Sciatic nerve (tissue), 2 donors: ENCODE results near the gene MAP7D3. TPM values are rescaled to one million over a fixed set of nuclear protein-coding genes. Genes with fewer than 3 reads are reported as not detected.

Source experiments
- ATAC-seq: fragments of 200-7000 bp; cut with Tn5 transposase; one replicate; pipeline ENCODE4 v1.9.1; 2020; ENCODE audit warnings: mild to moderate bottlenecking, moderate library complexity
- DNase-seq: peaks from one replicate; pipeline ENCODE4 v3.0.0-alpha.2; 2020; ENCODE audit warnings: low spot score
- intact Hi-C: fragments of 100-400 bp; cut with DNase I; formaldehyde crosslinking; loops from one replicate; pipeline ENCODE4 v1.14.2; 2022
- total RNA-seq: library from RNA; stranded (reverse); fragmentation: NEBNext Ultra II Directional; extraction: Animal tissue kit (Norgen Biotek cat#: 25700); gene quantifications from one replicate; pipeline ENCODE4 v1.2.1, GENCODE V29; 2021
- donor health status: DM: no; HTN: no; CAD: no.
- donor health status: DM: no; HTN: no; CAD: no.

MAP7D3 gene
- total RNA-seq, 1 donor from 2014 or later = 17.2 TPM

DNA sequence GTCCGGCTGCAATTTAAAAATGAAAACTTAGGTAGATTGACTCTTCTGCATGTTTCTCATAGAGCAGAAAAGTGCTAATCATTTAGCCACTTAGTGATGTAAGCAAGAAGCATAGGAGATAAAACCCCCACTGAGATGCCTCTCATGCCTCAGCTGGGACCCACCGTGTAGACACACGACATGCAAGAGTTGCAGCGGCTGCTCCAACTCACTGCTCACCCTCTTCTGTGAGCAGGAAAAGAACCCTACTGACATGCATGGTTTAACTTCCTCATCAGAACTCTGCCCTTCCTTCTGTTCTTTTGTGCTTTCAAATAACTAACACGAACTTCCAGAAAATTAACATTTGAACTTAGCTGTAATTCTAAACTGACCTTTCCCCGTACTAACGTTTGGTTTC, 41.0 kb downstream of the MAP7D3 start:
- no peak for ATAC-seq
- intact Hi-C loops = no loop called here

DNA sequence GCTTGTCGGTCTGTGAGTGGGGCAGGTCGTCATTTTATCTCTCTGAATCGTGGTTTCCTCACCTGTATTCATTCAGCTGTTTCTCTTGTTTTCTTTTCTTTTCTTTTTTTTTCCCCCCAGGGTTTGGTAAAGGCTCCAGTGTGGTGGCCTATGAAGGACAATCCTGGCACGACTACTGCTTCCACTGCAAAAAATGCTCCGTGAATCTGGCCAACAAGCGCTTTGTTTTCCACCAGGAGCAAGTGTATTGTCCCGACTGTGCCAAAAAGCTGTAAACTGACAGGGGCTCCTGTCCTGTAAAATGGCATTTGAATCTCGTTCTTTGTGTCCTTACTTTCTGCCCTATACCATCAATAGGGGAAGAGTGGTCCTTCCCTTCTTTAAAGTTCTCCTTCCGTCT, 41.4 kb downstream of the MAP7D3 start:
- no peak for ATAC-seq
- intact Hi-C loops = no loop called here
- DNase-seq = no peak

More for the DNA sequence above, 41.0 kb downstream of the MAP7D3 start:
- DNase-seq = no peak

DNA sequence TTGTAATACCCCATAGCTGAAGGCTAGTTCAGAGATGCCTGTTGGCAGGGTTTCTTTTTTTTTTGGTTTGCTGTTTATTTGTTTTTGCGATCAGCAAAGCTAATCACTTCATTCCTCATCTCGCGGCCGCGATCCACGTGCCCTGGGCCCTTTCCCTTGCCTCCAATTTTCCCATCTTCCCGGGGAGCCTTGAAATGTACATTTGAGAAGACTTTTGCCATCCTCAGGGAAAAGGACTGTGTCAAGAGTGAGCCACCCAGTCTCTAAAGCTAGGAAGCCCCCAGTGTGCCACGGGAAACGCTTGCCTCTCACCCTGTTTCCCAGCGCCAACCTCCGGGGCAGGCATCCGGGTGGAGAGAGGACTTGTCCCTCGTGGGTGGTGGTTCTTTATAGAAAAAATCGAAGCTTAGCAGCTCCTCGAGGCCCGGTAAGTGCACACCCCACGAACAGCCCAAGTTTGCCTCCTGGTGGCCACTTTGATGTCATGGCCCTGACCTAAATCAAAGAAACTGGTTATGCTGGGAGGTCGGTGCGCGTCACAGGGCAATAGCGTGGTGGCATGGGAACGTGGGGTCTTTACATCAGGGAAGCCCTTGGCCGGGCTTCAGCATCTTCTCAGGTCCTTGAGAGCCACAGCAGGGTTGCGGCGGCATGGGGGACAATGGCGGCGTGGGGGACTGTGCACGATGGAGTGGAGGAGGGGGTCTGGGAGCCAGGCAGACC, 42.0 kb downstream of the MAP7D3 start:
- DNase-seq (peak; percentile 77), ATAC-seq (peak; percentile 65)
- intact Hi-C loops = no loop called here

GRCh38 chrX:136207546-136207945, 43.7 kb downstream of the MAP7D3 start:
- ATAC-seq (no peak), DNase-seq (no peak)
- intact Hi-C loops = no loop called here

DNA sequence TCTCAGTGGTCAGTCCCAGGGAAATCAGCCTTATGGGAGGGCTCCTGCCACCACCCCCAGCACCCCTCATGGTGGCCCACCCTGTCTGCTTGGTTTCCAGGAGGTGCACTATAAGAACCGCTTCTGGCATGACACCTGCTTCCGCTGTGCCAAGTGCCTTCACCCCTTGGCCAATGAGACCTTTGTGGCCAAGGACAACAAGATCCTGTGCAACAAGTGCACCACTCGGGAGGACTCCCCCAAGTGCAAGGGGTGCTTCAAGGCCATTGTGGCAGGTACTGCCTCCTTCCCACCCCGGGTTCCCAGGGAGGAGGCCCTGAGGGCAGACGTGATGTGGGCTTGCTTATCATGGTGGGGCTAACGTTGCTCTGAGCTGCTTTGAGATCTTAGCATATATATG, 44.3 kb downstream of the MAP7D3 start:
- no peak for ATAC-seq
- no peak for DNase-seq
- intact Hi-C loops = no loop called here

DNA sequence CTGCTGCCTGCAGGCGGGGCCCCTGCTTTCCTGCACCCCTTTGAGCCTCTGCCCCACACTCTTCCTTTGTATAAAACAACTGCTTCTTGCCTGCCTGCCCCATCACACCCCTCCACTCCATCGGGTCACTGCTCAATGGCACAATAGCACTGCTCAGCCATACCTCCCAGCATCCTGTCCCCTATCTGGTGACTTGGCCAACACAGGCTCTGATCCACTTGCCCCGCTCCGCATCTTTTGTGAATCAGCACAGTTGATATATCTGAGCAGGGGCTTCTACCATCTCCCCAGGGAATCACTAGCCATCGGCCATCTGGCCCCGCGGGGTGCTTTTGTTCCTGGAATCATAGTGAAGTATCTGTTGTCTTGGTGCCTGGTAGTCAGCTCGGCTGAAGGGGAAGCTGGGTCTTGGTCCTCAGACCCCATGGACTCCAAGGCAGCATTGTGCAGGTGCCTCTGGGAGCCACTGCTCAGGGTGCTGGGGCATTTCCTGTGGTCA, 45.3 kb downstream of the MAP7D3 start:
- intact Hi-C loops = no loop called here

GRCh38 chrX:136204571-136204970, 46.6 kb downstream of the MAP7D3 start:
- peak; percentile 70 for ATAC-seq
- no peak for DNase-seq
- intact Hi-C loops = no loop called here

More for the DNA sequence above, 45.3 kb downstream of the MAP7D3 start:
- DNase-seq (no peak), ATAC-seq (no peak)

- DNase-seq = no peak
- no peak for ATAC-seq
- intact Hi-C loops = no loop called here
Observed at GRCh38 chrX:136203951-136204350, 47.2 kb downstream of the MAP7D3 start.

DNA sequence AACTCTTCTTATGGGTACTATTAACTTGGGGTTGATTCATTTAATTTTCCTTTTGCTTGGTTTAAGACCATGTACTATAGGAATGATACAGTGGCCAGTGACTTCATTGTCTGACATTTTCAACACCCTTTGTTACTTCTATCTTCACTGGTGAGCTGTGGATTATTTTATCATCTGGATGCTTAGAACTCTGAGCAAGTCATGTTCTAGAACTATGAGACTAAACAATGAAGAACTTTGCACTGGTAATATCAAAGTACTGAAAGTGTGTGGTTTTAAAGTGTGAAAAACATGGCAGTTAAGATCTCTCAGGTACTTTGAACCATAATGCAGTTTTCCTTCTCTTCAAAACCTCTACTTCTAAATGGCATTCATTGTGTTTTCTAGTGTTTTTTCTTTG, 47.8 kb downstream of the MAP7D3 start:
- intact Hi-C loops = no loop called here
- ATAC-seq = no peak
- DNase-seq = no peak

GRCh38 chrX:136202889-136203288, 48.3 kb downstream of the MAP7D3 start:
- peak; percentile 55 for ATAC-seq
- intact Hi-C loops = no loop called here
- DNase-seq = no peak

DNA sequence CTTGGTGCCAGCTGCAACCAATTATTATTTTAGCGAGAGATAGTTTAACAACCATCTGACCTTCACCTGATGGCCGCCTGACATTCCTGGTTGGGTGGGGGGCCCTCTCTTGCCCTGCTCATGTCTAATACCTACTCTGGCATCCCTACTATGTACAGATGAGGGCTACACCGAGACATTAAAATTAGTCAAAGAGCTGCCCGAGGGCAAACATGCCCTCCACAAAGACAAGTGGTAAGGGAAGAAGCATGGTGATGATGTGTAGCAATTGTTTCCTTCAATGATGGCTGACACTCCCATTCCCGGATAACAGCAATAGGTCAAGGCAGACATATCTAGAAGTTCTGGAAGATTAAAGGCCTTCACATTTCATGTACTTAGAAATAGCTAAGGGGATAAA, 49.6 kb downstream of the MAP7D3 start:
- DNase-seq (no peak), ATAC-seq (no peak)
- intact Hi-C loops = no loop called here

DNA sequence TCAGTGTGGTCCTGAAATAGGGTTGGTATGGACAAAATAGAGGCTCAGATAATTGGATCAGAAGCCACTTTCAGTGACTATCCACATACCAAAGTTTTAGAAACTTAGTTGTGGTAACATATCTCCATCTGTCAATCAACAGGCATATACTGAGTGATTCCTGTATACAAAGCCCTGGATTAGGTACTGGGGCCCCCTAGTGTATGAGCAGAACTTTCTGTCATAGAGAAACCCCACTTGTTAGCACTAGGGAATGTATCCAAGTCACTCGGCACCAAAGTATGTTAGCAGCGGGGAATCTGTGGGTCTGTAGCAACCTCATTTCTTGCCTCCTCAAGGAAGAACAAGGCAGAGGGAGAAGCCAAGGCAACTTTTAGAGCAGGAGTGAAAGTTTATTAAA, 50.7 kb downstream of the MAP7D3 start:
- DNase-seq (no peak), ATAC-seq (no peak)
- intact Hi-C loops = no loop called here

- intact Hi-C loops = no loop called here
- DNase-seq (no peak), ATAC-seq (peak; percentile 50)
Observed at GRCh38 chrX:136199365-136199764, 51.8 kb downstream of the MAP7D3 start.

DNA sequence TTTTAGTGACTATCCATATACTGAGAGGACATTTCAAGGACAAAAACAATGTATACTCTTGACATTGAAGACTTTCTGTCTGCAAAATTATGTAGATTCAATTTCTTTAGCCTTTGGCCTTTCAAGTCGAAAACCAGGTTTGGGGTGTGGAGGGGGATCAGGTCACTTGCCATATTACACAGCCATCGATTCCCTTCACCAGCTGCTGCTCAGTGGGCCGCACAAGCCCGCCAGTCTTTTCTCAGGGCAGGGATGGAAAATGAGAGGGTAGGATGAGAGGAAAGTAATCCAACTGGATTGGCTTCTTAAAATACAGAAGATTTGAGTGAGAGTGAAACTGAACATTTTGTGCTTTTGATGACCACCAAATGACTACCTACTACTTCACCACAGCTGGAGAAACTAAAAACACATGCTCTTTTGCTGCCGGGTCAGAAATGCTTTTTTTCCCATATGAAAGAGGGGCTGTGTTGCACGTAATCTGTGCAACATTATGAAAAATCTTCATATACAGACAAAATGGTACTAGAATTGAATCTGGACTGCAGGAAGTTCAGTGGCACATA, 52.4 kb downstream of the MAP7D3 start:
- DNase-seq (no peak), ATAC-seq (no peak)
- intact Hi-C loops = no loop called here

GRCh38 chrX:136198010-136198409, 53.2 kb downstream of the MAP7D3 start:
- ATAC-seq (no peak), DNase-seq (no peak)
- intact Hi-C loops = no loop called here

GRCh38 chrX:136196691-136197155, 54.5 kb downstream of the MAP7D3 start:
- intact Hi-C loops = no loop called here
- no peak for ATAC-seq
- no peak for DNase-seq

DNA sequence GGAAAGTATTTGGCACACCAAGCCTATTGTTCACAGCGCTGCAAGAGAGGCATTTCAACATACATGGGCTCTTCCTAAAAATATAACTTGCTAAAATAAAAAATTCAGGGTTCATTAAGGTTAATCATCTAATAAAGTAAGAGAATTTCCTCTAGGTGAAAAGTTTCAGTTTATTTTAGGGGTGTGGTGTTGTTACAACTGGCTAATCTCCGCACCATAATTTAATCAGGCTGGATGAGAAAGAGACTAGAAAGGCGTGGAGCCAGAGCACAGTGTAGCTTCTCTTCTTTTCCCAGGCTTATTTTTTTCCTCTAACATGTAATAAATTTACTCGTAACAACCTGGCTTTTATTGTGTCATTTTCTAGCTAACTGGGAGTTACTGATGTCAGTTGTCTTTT, 56.0 kb downstream of the MAP7D3 start:
- intact Hi-C loops = no loop called here
- DNase-seq (no peak), ATAC-seq (peak; percentile 7)

DNA sequence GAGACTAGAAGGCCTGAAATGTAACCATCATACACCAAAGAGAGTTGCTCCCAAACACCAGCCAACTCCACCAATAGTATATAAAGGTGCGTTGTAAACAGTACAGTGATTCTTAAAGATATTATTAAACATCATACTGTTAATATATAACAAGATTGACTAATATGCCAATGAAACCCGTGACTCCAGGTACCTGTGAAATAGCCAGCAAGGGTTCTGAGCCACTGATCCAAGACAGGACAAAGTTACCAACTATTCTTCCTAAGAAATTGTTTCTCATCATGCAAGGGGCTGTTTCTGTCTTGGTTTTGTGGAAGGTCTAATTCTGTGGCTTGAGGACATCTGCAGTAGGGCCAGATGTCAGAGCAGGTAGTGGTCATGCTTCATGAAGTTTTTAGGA, 56.7 kb downstream of the MAP7D3 start:
- ATAC-seq = no peak
- no peak for DNase-seq
- intact Hi-C loops = no loop called here

- intact Hi-C loops = no loop called here
- ATAC-seq (no peak), DNase-seq (no peak)
Observed at GRCh38 chrX:136193771-136194170, 57.4 kb downstream of the MAP7D3 start.

- ATAC-seq (peak; percentile 55), DNase-seq (no peak)
- intact Hi-C loops = no loop called here
Observed at GRCh38 chrX:136192839-136193414, 58.3 kb downstream of the MAP7D3 start.
